Karpas-422 (cell line): ENCODE results near the gene CFD. TPM values are rescaled to one million over a fixed set of nuclear protein-coding genes. Genes with fewer than 3 reads are reported as not detected.
"Not testable (repeated sequence)": the region's sequence is repeated elsewhere in the genome, so short reads cannot be mapped to it uniquely, and the experiment has no call there.

Source experiments
- DNase-seq: peaks from one replicate; pipeline ENCODE4 v3.0.0-alpha.2; 2015
- H2AFZ ChIP-seq: fragments of 200-600 bp; sonication (generic); 2 replicates; pipeline ENCODE4 v1.6.1; 2014; ENCODE audit warnings: antibody characterized with exemption, low read length, mixed read lengths
- H3K27ac ChIP-seq: fragments of 200-600 bp; sonication (generic); 2 replicates; pipeline ENCODE4 v1.5.1; 2014; ENCODE audit warnings: mild to moderate bottlenecking, low read length, moderate library complexity
- H3K27me3 ChIP-seq: fragments of 200-600 bp; sonication (generic); 2 replicates; pipeline ENCODE4 v1.6.1; 2014; ENCODE audit warnings: low read length, mixed read lengths
- H3K36me3 ChIP-seq: fragments of 200-600 bp; sonication (generic); 2 replicates; pipeline ENCODE4 v1.6.1; 2014; ENCODE audit warnings: low read length, mixed read lengths; ENCODE audit not compliant: insufficient read depth
- H3K4me1 ChIP-seq: fragments of 200-600 bp; sonication (generic); 2 replicates; pipeline ENCODE4 v1.6.1; 2014; ENCODE audit warnings: mild to moderate bottlenecking, low read length, mixed read lengths
- H3K4me2 ChIP-seq: fragments of 200-600 bp; sonication (generic); 2 replicates; pipeline ENCODE4 v1.6.1; 2014; ENCODE audit warnings: low read length, low read depth, mild to moderate bottlenecking; ENCODE audit not compliant: poor library complexity, severe bottlenecking
- H3K4me3 ChIP-seq: fragments of 200-600 bp; sonication (generic); 2 replicates; pipeline ENCODE4 v1.5.1; 2014; ENCODE audit warnings: mild to moderate bottlenecking, antibody characterized with exemption, low read length, mixed read lengths
- H3K79me2 ChIP-seq: fragments of 200-600 bp; sonication (generic); 2 replicates; pipeline ENCODE4 v1.6.1; 2014; ENCODE audit warnings: mild to moderate bottlenecking, low read length, mixed read lengths
- H3K9ac ChIP-seq: fragments of 200-600 bp; sonication (generic); 2 replicates; pipeline ENCODE4 v1.6.0; 2014; ENCODE audit warnings: low read length
- H3K9me2 ChIP-seq: fragments of 200-600 bp; sonication (generic), shearing (Covaris generic); replicated peaks from 2 replicates; pipeline ENCODE4 v1.6.0; 2014; ENCODE audit warnings: mild to moderate bottlenecking, low read length, moderate library complexity; ENCODE audit not compliant: insufficient read depth
- H3K9me3 ChIP-seq: fragments of 300-700, 200-600 bp; sonication (generic); 2 replicates; pipeline ENCODE4 v1.6.1; 2014; ENCODE audit warnings: low read length, mixed read lengths
- H4K20me1 ChIP-seq: fragments of 200-600 bp; sonication (generic); 2 replicates; pipeline ENCODE4 v1.6.1; 2014; ENCODE audit warnings: mild to moderate bottlenecking, antibody characterized with exemption, low read length, low read depth; ENCODE audit not compliant: insufficient read depth
- total RNA-seq: library from RNA; depleted of rRNA; stranded (reverse); fragments of >200 nt; shearing (Covaris generic); gene quantifications from 2 replicates; pipeline ENCODE4 v1.2.3, GENCODE V29; 2014; ENCODE audit warnings: low replicate concordance

Gene CFD
- total RNA-seq, 1 experiment from 2014 or later: 1.5 TPM

GRCh38 chr19:831407-832369, 27.8 kb upstream of the CFD start:
- H3K9ac ChIP-seq: no peak overlapping the region

GRCh38 chr19:834216-834615, 25.2 kb upstream of the CFD start:
- Histone ChIP-seq H4K20me1 (no peaks in the 10 kb centered on the region), H3K27ac (no peak overlapping the region), H3K4me2 (no peak overlapping the region), H3K4me3 (no peak overlapping the region), H3K4me1 (no peaks in the 10 kb centered on the region), H3K9ac (no peak overlapping the region), H3K27me3 (no peaks in the 10 kb centered on the region), H3K79me2 (no peaks in the 10 kb centered on the region), H3K36me3 (no peaks in the 10 kb centered on the region), H2AFZ (no peak overlapping the region), H3K9me2 (no peaks in the 10 kb centered on the region), H3K9me3 (no peaks in the 10 kb centered on the region)
- DNase-seq: no peak

More at GRCh38 chr19:831407-832369, 27.8 kb upstream of the CFD start:
- H2AFZ ChIP-seq: no peak overlapping the region
- H3K4me2 ChIP-seq: no peak overlapping the region
- no peaks in the 10 kb centered on the region for H3K9me3 ChIP-seq
- no peak for DNase-seq
- no peaks in the 10 kb centered on the region for H3K9me2 ChIP-seq
- no peaks in the 10 kb centered on the region for H3K27me3 ChIP-seq
- no peaks in the 10 kb centered on the region for H3K79me2 ChIP-seq
- no peak overlapping the region for H3K4me3 ChIP-seq
- H3K4me1 ChIP-seq: no peaks in the 10 kb centered on the region
- no peaks in the 10 kb centered on the region for H3K36me3 ChIP-seq
- H4K20me1 ChIP-seq: no peaks in the 10 kb centered on the region
- H3K27ac ChIP-seq: no peak overlapping the region

- no peak overlapping the region for H2AFZ ChIP-seq
- H4K20me1 ChIP-seq: no peaks in the 10 kb centered on the region
- H3K79me2 ChIP-seq: no peaks in the 10 kb centered on the region
- H3K36me3 ChIP-seq: no peaks in the 10 kb centered on the region
- H3K27ac ChIP-seq: no peak overlapping the region
- H3K27me3 ChIP-seq: no peaks in the 10 kb centered on the region
- no peaks in the 10 kb centered on the region for H3K9me2 ChIP-seq
- H3K9me3 ChIP-seq: no peaks in the 10 kb centered on the region
- no peak for DNase-seq
- H3K4me2 ChIP-seq: no peak overlapping the region
- H3K9ac ChIP-seq: no peak overlapping the region
- H3K4me3 ChIP-seq: no peak overlapping the region
- H3K4me1 ChIP-seq: no peaks in the 10 kb centered on the region
These were observed 24.2 kb upstream of the CFD start for GRCh38 chr19:835210-835810.

- no peaks in the 10 kb centered on the region for H4K20me1 ChIP-seq
- H3K79me2 ChIP-seq: no peaks in the 10 kb centered on the region
- no peaks in the 10 kb centered on the region for H3K27me3 ChIP-seq
- no peak within 1 kb of the TSS for H3K27ac ChIP-seq
- no peaks in the 10 kb centered on the region for H3K36me3 ChIP-seq
- no peak within 1 kb of the TSS for H2AFZ ChIP-seq
- no peaks in the 10 kb centered on the region for H3K4me1 ChIP-seq
- H3K9me2 ChIP-seq: no peaks in the 10 kb centered on the region
- no peak within 1 kb of the TSS for H3K4me3 ChIP-seq
- no peak within 1 kb of the TSS for H3K9ac ChIP-seq
- H3K4me2 ChIP-seq: no peak within 1 kb of the TSS
- H3K9me3 ChIP-seq: no peaks in the 10 kb centered on the region
- DNase-seq: no peak
These were observed 18.8 kb upstream of the CFD start, which contains the start of gene PRTN3 for GRCh38 chr19:840519-841206. TSS of gene PRTN3 (plus strand) at chr19:840999. CDS start at chr19:841009, 10 bp downstream.

- H3K36me3 ChIP-seq, H3K4me2 ChIP-seq, H4K20me1 ChIP-seq, H3K79me2 ChIP-seq, H3K27me3 ChIP-seq, H2AFZ ChIP-seq, H3K4me1 ChIP-seq, DNase-seq, H3K9me2 ChIP-seq, H3K9me3 ChIP-seq, H3K9ac ChIP-seq, H3K27ac ChIP-seq, H3K4me3 ChIP-seq: not testable (repeated sequence)
These were observed 16.7 kb upstream of the CFD start for GRCh38 chr19:842802-843179.

- Histone ChIP-seq H3K27ac (no peak overlapping the region), H3K36me3 (no peaks in the 10 kb centered on the region), H3K27me3 (no peaks in the 10 kb centered on the region), H4K20me1 (no peaks in the 10 kb centered on the region), H3K9ac (no peak overlapping the region), H3K9me3 (no peaks in the 10 kb centered on the region), H3K4me2 (no peak overlapping the region), H3K4me3 (no peak overlapping the region), H2AFZ (no peak overlapping the region), H3K4me1 (no peaks in the 10 kb centered on the region), H3K79me2 (no peaks in the 10 kb centered on the region), H3K9me2 (no peaks in the 10 kb centered on the region)
- no peak for DNase-seq
These were observed 16.2 kb upstream of the CFD start for GRCh38 chr19:843180-843835.

GRCh38 chr19:843836-844545, 15.5 kb upstream of the CFD start:
- H3K4me2 ChIP-seq: no peak overlapping the region
- no peaks in the 10 kb centered on the region for H3K79me2 ChIP-seq
- no peaks in the 10 kb centered on the region for H3K27me3 ChIP-seq
- H3K4me1 ChIP-seq: no peaks in the 10 kb centered on the region
- no peak overlapping the region for H3K27ac ChIP-seq
- no peaks in the 10 kb centered on the region for H4K20me1 ChIP-seq
- no peak overlapping the region for H3K4me3 ChIP-seq
- DNase-seq: no peak
- no peaks in the 10 kb centered on the region for H3K36me3 ChIP-seq
- no peaks in the 10 kb centered on the region for H3K9me2 ChIP-seq
- no peaks in the 10 kb centered on the region for H3K9me3 ChIP-seq
- no peak overlapping the region for H2AFZ ChIP-seq
- no peak overlapping the region for H3K9ac ChIP-seq
